SK-N-MC (cell line): ENCODE measurements around the gene BRIP1.

Experiments used
- DNase-seq: peaks from one replicate; pipeline ENCODE4 v3.0.0-alpha.2; 2011; ENCODE audit warnings: low read depth, low spot score
- H3K27ac ChIP-seq: fragments of 200-600 bp; sonication (generic); 2 replicates; pipeline ENCODE4 v1.5.1; 2016; ENCODE audit warnings: mixed run types
- H3K36me3 ChIP-seq: fragments of 200-600 bp; sonication (generic); 2 replicates; pipeline ENCODE4 v1.6.1; 2017; ENCODE audit warnings: antibody characterized with exemption, low read length, mixed read lengths; ENCODE audit not compliant: insufficient read depth
- H3K4me3 ChIP-seq: fragments of 200-600 bp; sonication (generic); 2 replicates; pipeline ENCODE4 v1.5.1; 2016
- H3K9ac ChIP-seq: fragments of 200-600 bp; sonication (generic); 2 replicates; pipeline ENCODE4 v1.8.0; 2017; ENCODE audit warnings: mixed run types, mixed read lengths; ENCODE audit not compliant: insufficient read length
- H3K9me3 ChIP-seq: fragments of 200-600 bp; sonication (generic); 2 replicates; pipeline ENCODE4 v1.6.1; 2017; ENCODE audit warnings: low read depth, mild to moderate bottlenecking, antibody characterized with exemption, low read length, moderate library complexity, mixed read lengths
- EZH2 ChIP-seq: fragments of 200-600 bp; sonication (generic); IDR thresholded peaks from one replicate; pipeline ENCODE4 v1.6.1; 2017; ENCODE audit warnings: antibody characterized with exemption
- FOXP2 ChIP-seq: optimal IDR thresholded peaks from 2 replicates; pipeline ENCODE3; 2011; ENCODE audit warnings: mild to moderate bottlenecking, moderate library complexity; ENCODE audit not compliant: insufficient read depth; ENCODE audit errors: extremely low read length, control extremely low read depth
- POLR2AphosphoS5 ChIP-seq: IDR thresholded peaks from 2 replicates; pipeline ENCODE4 v1.6.1; 2012; ENCODE audit warnings: mild to moderate bottlenecking, low read depth, low read length, borderline replicate concordance

The BRIP1 gene

GRCh38 chr17:61709567-61709966 lies 153.8 kb downstream of the BRIP1 start:
- TF ChIP-seq EZH2 (no peak), POLR2AphosphoS5 (no peak), FOXP2 (no peak)
- no peak for DNase-seq
- no peak overlapping the region for H3K27ac ChIP-seq
- peaks cover 29% of the 10 kb centered on the region for H3K36me3 ChIP-seq
- H3K9me3 ChIP-seq: no peaks in the 10 kb centered on the region
- no peak overlapping the region for H3K4me3 ChIP-seq
- no peak overlapping the region for H3K9ac ChIP-seq

DNA sequence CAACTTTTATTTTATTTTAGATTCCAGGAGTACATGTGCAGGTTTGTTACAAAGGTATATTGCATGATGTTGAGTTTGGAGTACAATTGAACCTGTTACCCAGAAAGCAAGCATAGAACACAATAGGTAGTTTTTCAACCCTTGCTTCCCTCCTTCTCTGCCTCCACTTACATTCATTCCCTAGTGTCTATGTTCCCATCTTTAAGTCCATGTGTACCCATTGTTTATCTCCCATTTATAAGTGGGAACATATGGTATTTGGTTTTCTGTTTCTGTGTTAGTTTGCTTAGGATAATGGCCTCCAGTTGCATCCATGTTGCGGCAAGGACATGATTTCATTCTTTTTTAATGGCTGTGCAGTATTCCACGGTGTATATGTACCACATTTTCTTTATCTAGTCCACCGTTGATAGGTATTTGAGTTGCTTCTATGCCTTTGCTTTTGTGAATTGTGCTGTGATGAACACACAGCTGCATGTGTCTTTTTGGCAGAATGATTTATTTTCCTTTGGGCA lies 158.3 kb downstream of the BRIP1 start:
- no peak for DNase-seq
- peaks cover 15% of the 10 kb centered on the region for H3K36me3 ChIP-seq
- no peak for TF ChIP-seq POLR2AphosphoS5
- no peak for TF ChIP-seq EZH2
- TF ChIP-seq FOXP2: no peak
- no peak overlapping the region for H3K9ac ChIP-seq
- no peak overlapping the region for H3K4me3 ChIP-seq
- H3K27ac ChIP-seq: no peak overlapping the region
- peaks cover 2% of the 10 kb centered on the region; the same call in 1 of the 2 replicates for H3K9me3 ChIP-seq

- no peak overlapping the region for H3K9ac ChIP-seq
Measured at GRCh38 chr17:61702450-61702849, 160.9 kb downstream of the BRIP1 start.

DNA sequence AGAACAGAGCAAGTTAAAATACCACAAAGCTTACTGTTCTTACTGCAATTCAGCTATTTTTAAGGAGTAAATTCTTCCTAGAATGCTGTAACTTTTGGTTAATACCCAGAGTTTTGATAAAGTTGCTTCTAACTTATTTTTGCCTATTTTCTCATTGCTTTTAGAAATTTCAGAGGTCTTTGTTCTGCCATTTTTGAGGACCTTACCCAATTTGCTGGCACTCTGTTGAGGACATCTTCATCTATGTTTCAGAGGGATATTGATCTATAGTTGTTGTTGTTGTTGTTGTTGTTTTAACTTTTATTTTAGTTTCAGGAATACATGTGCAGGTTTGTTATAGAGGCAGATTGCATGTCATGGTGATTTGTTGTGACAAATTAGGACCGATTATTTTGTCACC lies 161.3 kb downstream of the BRIP1 start:
- Histone ChIP-seq H3K9ac (no peak overlapping the region), H3K4me3 (no peak overlapping the region), H3K27ac (no peak overlapping the region), H3K36me3 (0 out of 2 replicates have a peak, but pooled peaks cover 7% of the 10 kb centered on the region), H3K9me3 (peaks cover 11% of the 10 kb centered on the region; the same call in 1 of the 2 replicates)
- DNase-seq: no peak
- no peak for TF ChIP-seq POLR2AphosphoS5
- TF ChIP-seq FOXP2: no peak
- TF ChIP-seq EZH2: no peak

More at GRCh38 chr17:61702450-61702849, 160.9 kb downstream of the BRIP1 start:
- TF ChIP-seq FOXP2 (no peak), EZH2 (no peak), POLR2AphosphoS5 (no peak)
- H3K27ac ChIP-seq: no peak overlapping the region
- no peak overlapping the region for H3K4me3 ChIP-seq
- H3K36me3 ChIP-seq: peaks cover 7% of the 10 kb centered on the region; the same call in 1 of the 2 replicates
- peaks cover 9% of the 10 kb centered on the region; the same call in 1 of the 2 replicates for H3K9me3 ChIP-seq
- DNase-seq: no peak

DNA sequence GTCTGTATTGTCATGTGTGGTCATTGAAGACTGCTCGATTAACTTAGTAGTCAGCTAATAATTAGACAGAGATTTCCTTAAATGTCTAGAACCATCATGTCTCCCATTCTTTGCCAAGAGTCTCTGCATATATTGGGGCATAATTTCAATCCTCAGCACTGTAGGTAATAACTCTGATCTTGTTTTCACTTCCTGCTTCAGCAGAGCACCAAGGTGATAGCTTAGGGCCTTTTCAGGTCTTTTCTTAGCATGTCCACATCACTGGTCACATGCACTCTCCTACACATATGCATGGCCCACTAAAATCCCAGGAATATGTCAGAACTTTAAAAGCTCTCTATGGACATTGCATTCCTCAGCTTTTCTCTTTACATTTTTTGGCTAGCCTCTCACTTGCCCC lies 162.0 kb downstream of the BRIP1 start:
- Histone ChIP-seq H3K36me3 (0 out of 2 replicates have a peak, but pooled peaks cover 7% of the 10 kb centered on the region), H3K9ac (no peak overlapping the region), H3K4me3 (no peak overlapping the region), H3K9me3 (peaks cover 11% of the 10 kb centered on the region; the same call in 1 of the 2 replicates), H3K27ac (no peak overlapping the region)
- TF ChIP-seq FOXP2 (no peak), POLR2AphosphoS5 (no peak), EZH2 (no peak)
- DNase-seq: no peak

GRCh38 chr17:61700252-61700651 lies 163.1 kb downstream of the BRIP1 start:
- Histone ChIP-seq H3K4me3 (no peak overlapping the region), H3K36me3 (0 out of 2 replicates have a peak, but pooled peaks cover 7% of the 10 kb centered on the region), H3K9me3 (peaks cover 11% of the 10 kb centered on the region; the same call in 1 of the 2 replicates), H3K9ac (no peak overlapping the region), H3K27ac (no peak overlapping the region)
- TF ChIP-seq FOXP2 (no peak), EZH2 (no peak), POLR2AphosphoS5 (no peak)
- DNase-seq: no peak

DNA sequence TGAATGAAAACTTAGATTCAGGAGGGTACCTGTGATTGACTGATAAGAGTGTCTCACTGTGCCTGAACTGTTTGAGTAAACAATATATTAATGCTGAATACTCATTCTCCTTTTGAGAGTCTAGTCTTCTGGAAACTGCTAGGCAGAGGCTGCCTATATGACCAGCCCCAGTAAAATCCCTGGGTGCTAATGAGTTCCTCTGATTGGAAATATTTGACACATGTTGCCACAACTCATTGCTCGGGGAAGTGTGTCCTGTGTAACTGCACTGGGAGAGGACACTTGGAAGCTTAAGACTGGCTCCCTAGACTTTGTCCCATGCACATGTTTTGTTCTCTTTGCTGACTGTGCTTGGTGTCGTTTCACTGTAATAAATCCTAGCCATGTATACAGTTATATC lies 163.6 kb downstream of the BRIP1 start:
- no peak for TF ChIP-seq FOXP2
- no peak for TF ChIP-seq EZH2
- no peak for TF ChIP-seq POLR2AphosphoS5
- Histone ChIP-seq H3K9ac (no peak overlapping the region), H3K27ac (no peak overlapping the region), H3K36me3 (0 out of 2 replicates have a peak, but pooled peaks cover 7% of the 10 kb centered on the region), H3K4me3 (no peak overlapping the region), H3K9me3 (peaks cover 11% of the 10 kb centered on the region; the same call in 1 of the 2 replicates)
- DNase-seq: no peak

GRCh38 chr17:61699032-61699431 lies 164.3 kb downstream of the BRIP1 start:
- Histone ChIP-seq H3K9me3 (peaks cover 11% of the 10 kb centered on the region; the same call in 1 of the 2 replicates), H3K36me3 (0 out of 2 replicates have a peak, but pooled peaks cover 7% of the 10 kb centered on the region)

More at GRCh38 chr17:61699032-61699431, 164.3 kb downstream of the BRIP1 start:
- no peak overlapping the region for H3K27ac ChIP-seq
- TF ChIP-seq FOXP2 (no peak), POLR2AphosphoS5 (no peak), EZH2 (no peak)
- DNase-seq: no peak
- H3K9ac ChIP-seq: no peak overlapping the region
- no peak overlapping the region for H3K4me3 ChIP-seq
